Ovary (tissue), 3 donors: ENCODE measurements around the gene ABLIM1.

ENCODE experiments used
- EP300 ChIP-seq: sonication (generic); formaldehyde crosslinking; IDR thresholded peaks from one replicate; pipeline ENCODE4 v1.6.1; 2017; ENCODE audit warnings: antibody characterized with exemption
- POLR2A ChIP-seq: fragments of 450-650 bp; IDR thresholded peaks from one replicate; pipeline ENCODE4 v1.6.1; 2017; ENCODE audit warnings: antibody characterized with exemption, mild to moderate bottlenecking, moderate library complexity
- TF ChIP-seq, protein P1 (sequence below), 3 donors: fragments of 450-650 bp in 2 of 3; fragments of 200-600 bp in 1 of 3; IDR thresholded peaks; one replicate each; pipeline versions ENCODE4 v1.5.1 to v1.8.0; 2016 to 2022; ENCODE audit warnings: antibody characterized with exemption in 3 of 3, mild to moderate bottlenecking in 1 of 3
- donor health status: DM: no; HTN: no; CAD: no.

DNA sequence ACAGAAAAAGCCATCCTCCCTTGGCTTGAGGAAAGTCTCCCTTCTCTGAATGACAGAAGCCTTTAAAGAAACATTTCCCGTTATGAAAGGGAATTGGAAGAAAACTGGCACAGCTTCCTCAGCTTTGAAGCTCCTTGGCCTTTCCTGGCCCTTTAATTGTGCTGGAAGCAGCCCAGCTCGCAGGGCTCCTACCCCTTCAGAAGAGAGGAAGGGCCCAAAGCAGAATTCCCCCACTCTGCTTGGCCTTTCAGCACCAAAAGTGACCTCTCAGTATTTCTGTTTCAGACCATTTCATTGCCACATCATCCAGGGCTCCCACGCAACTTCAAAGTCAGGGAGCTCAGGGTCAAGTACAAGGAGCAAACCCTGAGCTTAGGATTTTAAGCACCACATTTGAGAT is 258.0 kb downstream of the ABLIM1 start:
- TF ChIP-seq, protein P1, sequence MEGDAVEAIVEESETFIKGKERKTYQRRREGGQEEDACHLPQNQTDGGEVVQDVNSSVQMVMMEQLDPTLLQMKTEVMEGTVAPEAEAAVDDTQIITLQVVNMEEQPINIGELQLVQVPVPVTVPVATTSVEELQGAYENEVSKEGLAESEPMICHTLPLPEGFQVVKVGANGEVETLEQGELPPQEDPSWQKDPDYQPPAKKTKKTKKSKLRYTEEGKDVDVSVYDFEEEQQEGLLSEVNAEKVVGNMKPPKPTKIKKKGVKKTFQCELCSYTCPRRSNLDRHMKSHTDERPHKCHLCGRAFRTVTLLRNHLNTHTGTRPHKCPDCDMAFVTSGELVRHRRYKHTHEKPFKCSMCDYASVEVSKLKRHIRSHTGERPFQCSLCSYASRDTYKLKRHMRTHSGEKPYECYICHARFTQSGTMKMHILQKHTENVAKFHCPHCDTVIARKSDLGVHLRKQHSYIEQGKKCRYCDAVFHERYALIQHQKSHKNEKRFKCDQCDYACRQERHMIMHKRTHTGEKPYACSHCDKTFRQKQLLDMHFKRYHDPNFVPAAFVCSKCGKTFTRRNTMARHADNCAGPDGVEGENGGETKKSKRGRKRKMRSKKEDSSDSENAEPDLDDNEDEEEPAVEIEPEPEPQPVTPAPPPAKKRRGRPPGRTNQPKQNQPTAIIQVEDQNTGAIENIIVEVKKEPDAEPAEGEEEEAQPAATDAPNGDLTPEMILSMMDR (IDR thresholded peaks at IDR 0.05) = no peak
- TF ChIP-seq POLR2A (no peak), EP300 (no peak)
